Cardiac ventricle fibroblast (primary cell): ENCODE results near the gene C22orf31. TPM values are rescaled to one million over a fixed set of nuclear protein-coding genes. Genes with fewer than 3 reads are reported as not detected.

Experiments used
- total RNA-seq: library from RNA; depleted of rRNA; stranded (reverse); fragments of >200 nt; gene quantifications from 2 replicates; pipeline ENCODE4 v1.2.3, GENCODE V29; 2015

C22orf31 gene
- not detected in 2 replicates for total RNA-seq

DNA sequence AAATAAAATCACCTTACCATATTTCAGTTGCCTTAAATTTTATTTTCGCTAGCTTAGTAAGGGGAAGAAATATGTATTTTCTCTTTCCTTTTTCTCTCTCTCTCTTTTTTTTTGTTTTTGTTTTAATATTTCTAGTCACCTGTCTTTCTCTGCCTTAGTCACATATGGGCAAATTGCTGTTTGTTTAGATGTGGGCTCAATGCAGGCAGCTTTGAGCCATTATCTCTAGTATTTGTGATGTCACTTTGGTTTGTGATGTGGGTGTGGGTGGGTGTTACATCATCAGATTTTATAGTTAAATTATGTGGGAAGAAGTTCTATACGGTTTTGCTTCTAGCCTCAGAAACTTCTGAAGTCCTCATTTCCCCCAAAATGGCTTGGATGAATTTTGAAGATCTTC, at the start of gene C22orf31:
TSS of gene C22orf31 (minus strand) at position 59 of the 400 bp plus-strand sequence. CDS start at position 20, 39 bp downstream.

DNA sequence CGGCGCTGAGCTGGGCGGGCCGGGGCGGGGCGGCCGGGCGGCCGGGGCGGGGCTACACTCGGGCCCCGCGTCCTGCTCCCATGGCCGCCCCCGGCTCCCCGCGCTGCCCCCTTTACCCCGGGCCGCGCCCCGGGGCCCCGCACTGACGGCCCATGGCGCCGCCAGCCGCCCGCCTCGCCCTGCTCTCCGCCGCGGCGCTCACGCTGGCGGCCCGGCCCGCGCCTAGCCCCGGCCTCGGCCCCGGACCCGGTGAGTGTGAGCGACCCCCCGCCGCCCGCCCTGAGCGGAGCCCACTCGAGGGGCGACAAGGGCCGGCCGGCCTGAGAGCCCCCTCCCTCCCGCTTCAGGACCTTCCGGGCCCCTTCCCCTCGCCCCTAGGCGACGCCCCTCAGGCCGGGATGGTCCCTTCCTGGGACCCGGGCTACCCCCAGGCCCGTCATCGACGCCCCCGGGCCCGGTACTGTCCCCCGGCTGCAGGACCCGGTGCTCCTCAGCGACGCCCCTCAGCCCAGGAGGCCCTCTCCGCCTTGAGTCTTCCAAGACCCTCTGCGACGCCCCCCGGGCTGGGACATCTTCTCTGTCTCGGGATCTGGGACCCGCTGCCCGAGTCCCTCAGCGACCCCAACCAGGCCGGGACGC, 11.5 kb upstream of the C22orf31 start, which contains the start of gene KREMEN1:
TSS of gene KREMEN1 (plus strand) at position 57 of the 639 bp plus-strand sequence. CDS start at position 153, 96 bp downstream.

Other genes starting within 250 kb of the C22orf31 start
- 3.7 and 5.1 TPM in 2 replicates for gene ZNRF3, start 178.3 kb downstream of the C22orf31 start, total RNA-seq
- 8.9 and 9.4 TPM in 2 replicates for gene KREMEN1, start 11.2 kb upstream of the C22orf31 start, total RNA-seq
- 0.56 and 1.8 TPM in 2 replicates for gene EMID1, start 144.1 kb upstream of the C22orf31 start, total RNA-seq
- gene RHBDD3, start 206.2 kb upstream of the C22orf31 start, total RNA-seq: 25.6 and 25.7 TPM in 2 replicates
- gene EWSR1, start 206.4 kb upstream of the C22orf31 start, total RNA-seq: 77.2 and 90.8 TPM in 2 replicates
- 16.2 and 16.6 TPM in 2 replicates for gene GAS2L1, start 244.8 kb upstream of the C22orf31 start, total RNA-seq